Neural crest cell (in vitro differentiated cells): ENCODE results near the gene TCEA3. TPM values are rescaled to one million over a fixed set of nuclear protein-coding genes. Genes with fewer than 3 reads are reported as not detected.

Source experiments
- DNase-seq: peaks from one replicate; pipeline ENCODE4 v3.0.0; 2021; ENCODE audit warnings: low read depth, mixed read lengths, low spot score
- H3K27ac Mint-ChIP-seq: one replicate; pipeline ENCODE4 v1.8.0; 2021; ENCODE audit warnings: mild to moderate bottlenecking, mixed read lengths; ENCODE audit not compliant: unreplicated experiment
- H3K27me3 Mint-ChIP-seq: 2 replicates; pipeline ENCODE4 v1.8.0; 2021; ENCODE audit warnings: low read depth, mild to moderate bottlenecking, mixed read lengths
- H3K36me3 Mint-ChIP-seq: 2 replicates; pipeline ENCODE4 v1.8.0; 2021; ENCODE audit warnings: low read depth, mild to moderate bottlenecking, mixed read lengths
- H3K4me1 Mint-ChIP-seq: 2 replicates; pipeline ENCODE4 v1.8.0; 2021; ENCODE audit warnings: mixed read lengths
- H3K4me3 Mint-ChIP-seq: one replicate; pipeline ENCODE4 v1.8.0; 2021; ENCODE audit warnings: mild to moderate bottlenecking, mixed read lengths
- H3K9me3 Mint-ChIP-seq: 2 replicates; pipeline ENCODE4 v1.8.0; 2021; ENCODE audit warnings: mixed read lengths
- CTCF ChIP-seq: fragments of 200-600 bp; sonication (generic); conservative IDR thresholded peaks from 2 replicates; pipeline ENCODE4 v1.5.0; 2021; ENCODE audit warnings: antibody characterized with exemption, mild to moderate bottlenecking
- total RNA-seq: library from RNA; stranded (reverse); gene quantifications from 2 replicates; pipeline ENCODE4 v1.2.1, GENCODE V29; 2021

The TCEA3 gene
- total RNA-seq, 1 donor from 2014 or later: 1.5 TPM

- Mint-ChIP-seq H3K4me3 (no peak overlapping the region), H3K27me3 (no peaks in the 10 kb centered on the region), H3K36me3 (no peaks in the 10 kb centered on the region), H3K27ac (no peak overlapping the region), H3K9me3 (no peaks in the 10 kb centered on the region), H3K4me1 (peaks cover 14% of the 10 kb centered on the region)
- no peak for TF ChIP-seq CTCF
- DNase-seq: no peak
These were observed 21.6 kb downstream of the TCEA3 start for GRCh38 chr1:23403038-23403336.

DNA sequence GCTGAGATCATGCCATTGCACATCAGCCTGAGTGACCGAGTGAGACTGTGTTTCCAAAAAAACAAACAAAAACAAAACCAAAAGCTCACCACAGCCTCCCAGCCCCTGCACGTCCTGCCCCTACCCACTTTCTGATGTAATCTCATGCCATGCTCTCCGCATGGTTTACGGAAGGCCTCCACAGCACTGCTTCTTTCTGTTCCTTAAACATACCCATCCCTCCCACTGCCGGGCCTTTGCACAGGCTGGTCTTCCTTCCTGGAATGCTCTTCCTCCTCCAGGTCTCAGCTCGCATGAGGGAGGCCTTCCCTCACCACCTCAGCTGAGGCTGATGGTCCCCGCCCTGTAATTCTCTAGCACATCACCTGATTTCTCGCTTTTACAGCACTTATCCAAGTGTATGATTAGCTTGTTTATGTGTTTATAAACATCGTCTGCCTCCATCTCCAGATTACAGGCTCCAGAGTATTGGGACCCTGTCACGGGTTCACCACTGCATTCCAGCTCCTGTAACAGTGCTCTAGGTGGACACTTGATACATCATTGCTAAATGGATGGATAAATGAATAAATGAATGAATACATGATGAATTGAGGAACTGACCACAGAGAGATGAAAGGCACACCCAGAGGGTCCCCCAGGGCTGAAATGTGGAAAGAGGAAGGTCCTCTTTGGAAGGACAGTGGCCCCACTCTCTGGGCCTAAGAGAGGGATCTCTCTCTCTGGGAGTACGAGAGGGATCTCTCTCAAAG lies 22.1 kb downstream of the TCEA3 start:
- DNase-seq: no peak
- no peak overlapping the region for H3K27ac Mint-ChIP-seq
- no peak for TF ChIP-seq CTCF
- peaks cover 14% of the 10 kb centered on the region for H3K4me1 Mint-ChIP-seq
- no peaks in the 10 kb centered on the region for H3K36me3 Mint-ChIP-seq
- no peaks in the 10 kb centered on the region for H3K9me3 Mint-ChIP-seq
- H3K4me3 Mint-ChIP-seq: no peak overlapping the region
- no peaks in the 10 kb centered on the region for H3K27me3 Mint-ChIP-seq

DNA sequence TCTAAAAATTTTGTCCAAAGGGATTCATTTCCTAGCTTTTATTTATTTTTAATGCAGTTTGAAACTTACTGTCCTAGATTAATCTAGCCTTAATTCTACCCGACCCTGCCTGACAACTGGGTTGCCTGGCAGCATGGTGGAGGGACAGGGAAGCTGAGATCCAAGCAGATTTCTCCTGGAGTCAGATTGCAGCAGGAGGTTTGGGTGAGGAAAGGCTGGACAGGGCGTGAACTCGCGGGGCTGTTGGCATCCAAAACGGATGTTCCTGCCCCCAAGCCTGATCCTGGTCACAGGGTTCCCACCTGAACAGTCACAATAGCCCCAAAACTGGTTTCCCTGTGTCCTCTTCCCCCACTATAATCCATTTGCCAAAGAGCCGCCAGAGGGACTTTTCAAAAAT lies 23.2 kb downstream of the TCEA3 start:
- Mint-ChIP-seq H3K4me3 (no peak overlapping the region), H3K4me1 (peaks cover 14% of the 10 kb centered on the region), H3K27me3 (no peaks in the 10 kb centered on the region), H3K36me3 (no peaks in the 10 kb centered on the region), H3K27ac (no peak overlapping the region), H3K9me3 (no peaks in the 10 kb centered on the region)
- TF ChIP-seq CTCF: no peak
- no peak for DNase-seq

GRCh38 chr1:23400324-23401114 lies 24.0 kb downstream of the TCEA3 start:
- Mint-ChIP-seq H3K4me1 (peaks cover 20% of the 10 kb centered on the region), H3K9me3 (no peaks in the 10 kb centered on the region), H3K36me3 (no peaks in the 10 kb centered on the region), H3K27ac (no peak overlapping the region), H3K4me3 (no peak overlapping the region), H3K27me3 (no peaks in the 10 kb centered on the region)
- TF ChIP-seq CTCF: no peak
- no peak for DNase-seq

- no peaks in the 10 kb centered on the region for H3K36me3 Mint-ChIP-seq
- no peak overlapping the region for H3K27ac Mint-ChIP-seq
- DNase-seq: no peak
- H3K4me3 Mint-ChIP-seq: no peak overlapping the region
- H3K9me3 Mint-ChIP-seq: no peaks in the 10 kb centered on the region
- no peaks in the 10 kb centered on the region for H3K27me3 Mint-ChIP-seq
- peaks cover 30% of the 10 kb centered on the region for H3K4me1 Mint-ChIP-seq
- no peak for TF ChIP-seq CTCF
These were observed 25.3 kb downstream of the TCEA3 start for GRCh38 chr1:23399229-23399628.
